Liver (tissue), 9 donors: ENCODE results near the gene HRH3. TPM values are rescaled to one million over a fixed set of nuclear protein-coding genes. Genes with fewer than 3 reads are reported as not detected.

Experiments used
- DNase-seq: peaks from one replicate; pipeline ENCODE4 v3.0.0-alpha.2; 2017; ENCODE audit warnings: low spot score
- H3K27ac ChIP-seq, 2 donors: one replicate each; pipeline ENCODE4 v1.7.0; 2013; ENCODE audit warnings: inconsistent platforms in 2 of 2, low read length in 2 of 2, control low read depth in 1 of 2, low read depth in 1 of 2, mild to moderate bottlenecking in 1 of 2
- H3K27me3 ChIP-seq, 4 donors: one replicate each; pipeline versions ENCODE4 v1.6.1 to v1.7.0; 2013; ENCODE audit warnings: low read length in 3 of 4, inconsistent platforms in 1 of 4, mild to moderate bottlenecking in 1 of 4, moderate library complexity in 1 of 4; ENCODE audit not compliant: control insufficient read depth in 4 of 4, insufficient read depth in 4 of 4
- H3K36me3 ChIP-seq, 4 donors: one replicate each; pipeline versions ENCODE4 v1.6.1 to v1.7.0; 2013; ENCODE audit warnings: low read length in 3 of 4, mild to moderate bottlenecking in 3 of 4, low read depth in 1 of 4, moderate library complexity in 1 of 4; ENCODE audit not compliant: control insufficient read depth in 4 of 4, insufficient read depth in 3 of 4
- H3K4me1 ChIP-seq, 4 donors: one replicate each; pipeline versions ENCODE4 v1.6.1 to v1.7.0; 2013; ENCODE audit warnings: low read length in 3 of 4, mild to moderate bottlenecking in 3 of 4, moderate library complexity in 1 of 4; ENCODE audit not compliant: control insufficient read depth in 4 of 4, insufficient read depth in 4 of 4
- H3K4me3 ChIP-seq, 3 donors: one replicate each; pipeline versions ENCODE4 v1.6.1 to v1.7.0; 2013; ENCODE audit warnings: low read length in 3 of 3, control low read depth in 1 of 3, low read depth in 1 of 3, mild to moderate bottlenecking in 1 of 3
- H3K9ac ChIP-seq, 2 donors: one replicate each; pipeline ENCODE4 v1.7.0; 2013; ENCODE audit warnings: low read length in 2 of 2, mild to moderate bottlenecking in 2 of 2, moderate library complexity in 2 of 2, control low read depth in 1 of 2, low read depth in 1 of 2
- H3K9me3 ChIP-seq, 4 donors: one replicate each; pipeline versions ENCODE4 v1.6.1 to v1.7.0; 2013; ENCODE audit warnings: low read length in 3 of 4; ENCODE audit not compliant: control insufficient read depth in 4 of 4
- EGR1 ChIP-seq, 2 donors: IDR thresholded peaks; 2 replicates each; pipeline ENCODE4 v1.6.1; 2016 to 2018; ENCODE audit warnings: antibody characterized with exemption in 2 of 2, low read depth in 2 of 2
- FOXA1 ChIP-seq: IDR thresholded peaks from 2 replicates; pipeline ENCODE4 v1.6.1; 2016; ENCODE audit warnings: antibody characterized with exemption
- GABPA ChIP-seq, 2 donors: IDR thresholded peaks in 1 of 2; conservative IDR thresholded peaks in 1 of 2; 2 replicates each; pipeline ENCODE4 v1.6.1; 2016; ENCODE audit warnings: antibody characterized with exemption in 2 of 2, mild to moderate bottlenecking in 1 of 2, moderate library complexity in 1 of 2
- HNF4A ChIP-seq, 2 donors: conservative IDR thresholded peaks; 2 replicates each; pipeline ENCODE4 v1.6.1; 2016; ENCODE audit warnings: antibody characterized with exemption in 2 of 2, mild to moderate bottlenecking in 2 of 2
- HNF4G ChIP-seq: IDR thresholded peaks from 2 replicates; pipeline ENCODE4 v1.6.1; 2016; ENCODE audit warnings: antibody characterized with exemption
- JUND ChIP-seq, 2 donors: IDR thresholded peaks; 2 replicates each; pipeline ENCODE4 v1.6.1; 2016; ENCODE audit warnings: antibody characterized with exemption in 2 of 2
- NR2F2 ChIP-seq: IDR thresholded peaks from 2 replicates; pipeline ENCODE4 v1.6.1; 2016; ENCODE audit warnings: antibody characterized with exemption
- RAD21 ChIP-seq, 2 donors: IDR thresholded peaks; 2 replicates each; pipeline ENCODE4 v1.6.1; 2016; ENCODE audit warnings: antibody characterized with exemption in 2 of 2, mild to moderate bottlenecking in 2 of 2
- RXRA ChIP-seq, 2 donors: IDR thresholded peaks; 2 replicates each; pipeline ENCODE4 v1.6.1; 2017 to 2018; ENCODE audit warnings: antibody characterized with exemption in 2 of 2, mild to moderate bottlenecking in 1 of 2
- SP1 ChIP-seq: IDR thresholded peaks from 2 replicates; pipeline ENCODE4 v1.6.1; 2018; ENCODE audit warnings: antibody characterized with exemption, mild to moderate bottlenecking
- TAF1 ChIP-seq: conservative IDR thresholded peaks from 2 replicates; pipeline ENCODE4 v1.6.1; 2016; ENCODE audit warnings: antibody characterized with exemption, mild to moderate bottlenecking
- YY1 ChIP-seq: IDR thresholded peaks from 2 replicates; pipeline ENCODE4 v1.6.1; 2016; ENCODE audit warnings: antibody characterized with exemption, mild to moderate bottlenecking
- WGBS: extraction: QIAGEN DNeasy Blood & Tissue Kit; methylation state at CpG from one replicate; pipeline ENCODE4 v1.1.7; 2013; 5-methylcytosine and 5-hydroxymethylcytosine counted together
- polyA plus RNA-seq, 2 donors: library from polyadenylated mRNA; stranded (reverse) in 1 of 2; unstranded in 1 of 2; fragments of 200-250 nt in 1 of 2; fragments of >200 nt in 1 of 2; fragmentation: Nextera tagmentation in 1 of 2; extraction: Ambion mirVana in 1 of 2; gene quantifications; one replicate each; pipeline versions ENCODE4 v1.2.1 to v1.2.3, GENCODE V29; 2013 to 2015
- total RNA-seq, 2 donors: library from RNA; depleted of rRNA; stranded (reverse); fragments of >200 nt; gene quantifications; one replicate each; pipeline ENCODE4 v1.2.3, GENCODE V29; 2014
- TF ChIP-seq, protein P1 (sequence below): IDR thresholded peaks from 2 replicates; pipeline ENCODE4 v1.6.1; 2016; ENCODE audit warnings: antibody characterized with exemption, mild to moderate bottlenecking
- TF ChIP-seq, protein P2 (sequence below): IDR thresholded peaks from 2 replicates; pipeline ENCODE4 v1.6.1; 2016; ENCODE audit warnings: antibody characterized with exemption
- TF ChIP-seq, protein P3 (sequence below): IDR thresholded peaks from 2 replicates; pipeline ENCODE4 v1.6.1; 2016; ENCODE audit warnings: antibody characterized with exemption
- TF ChIP-seq, protein P4 (sequence below): fragments of 150-350 bp; IDR thresholded peaks from 2 replicates; pipeline ENCODE4 v1.5.1; 2017; ENCODE audit warnings: improper control_type of control experiment, low read depth, low read length; ENCODE audit not compliant: missing input control
- donor health status: healthy.
- donor health status: healthy.
- donor health status: healthy.
- donor health status: healthy.
- donor health status: healthy.

Gene HRH3
- total and polyA plus RNA-seq, 4 donors, result not detected

DNA sequence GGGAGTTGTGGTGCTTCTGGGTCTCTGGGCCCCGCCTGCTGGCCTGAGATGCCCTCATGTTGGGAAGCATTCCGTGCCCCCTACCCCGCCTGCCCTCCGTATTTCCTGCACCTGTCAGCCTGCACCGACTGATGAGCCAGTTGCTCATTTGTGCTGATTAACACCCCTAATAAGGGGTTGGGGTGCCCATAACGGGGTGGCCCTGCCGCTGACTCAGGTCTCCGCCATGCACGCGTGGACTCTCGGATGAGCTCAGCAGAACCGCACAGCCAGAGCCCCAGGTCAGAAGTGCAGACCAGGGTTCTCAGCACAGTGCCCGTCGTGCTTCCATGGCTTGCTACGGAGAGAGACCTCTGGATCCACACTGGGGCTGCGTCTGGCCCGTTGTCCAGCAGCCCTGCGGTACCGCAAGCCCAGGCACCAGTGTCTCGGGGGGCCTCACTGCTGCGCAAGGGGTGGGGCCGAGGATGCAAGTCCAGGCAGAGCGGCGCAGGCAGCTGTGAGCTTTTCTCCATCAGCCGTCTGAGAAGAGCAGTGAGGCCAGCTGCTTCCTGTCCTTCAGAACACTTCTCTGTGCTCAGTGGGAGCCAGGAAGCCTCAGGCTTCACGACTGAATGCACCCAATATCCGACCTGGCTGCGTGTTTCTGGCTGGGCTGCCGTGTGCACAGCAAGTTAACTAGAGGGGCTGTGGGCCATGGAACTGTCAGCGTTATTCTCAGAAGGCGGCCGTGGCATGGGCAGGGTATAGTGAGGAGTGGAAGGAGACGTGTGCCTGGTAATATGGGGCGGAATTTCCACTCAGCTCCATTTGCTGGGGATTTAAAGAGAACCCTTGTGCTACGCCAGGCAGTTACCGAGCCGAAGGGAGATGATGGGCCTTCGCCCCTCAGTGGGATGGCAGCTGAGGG is 18.6 kb downstream of the HRH3 start (continued):
- TF ChIP-seq HNF4G (no peak), TAF1 (no peak), EGR1 (IDR thresholded peaks at IDR 0.05; ENCODE audit: low read depth in 2 of 2) (no peak), NR2F2 (no peak), FOXA1 (no peak)
- TF ChIP-seq, protein P1, sequence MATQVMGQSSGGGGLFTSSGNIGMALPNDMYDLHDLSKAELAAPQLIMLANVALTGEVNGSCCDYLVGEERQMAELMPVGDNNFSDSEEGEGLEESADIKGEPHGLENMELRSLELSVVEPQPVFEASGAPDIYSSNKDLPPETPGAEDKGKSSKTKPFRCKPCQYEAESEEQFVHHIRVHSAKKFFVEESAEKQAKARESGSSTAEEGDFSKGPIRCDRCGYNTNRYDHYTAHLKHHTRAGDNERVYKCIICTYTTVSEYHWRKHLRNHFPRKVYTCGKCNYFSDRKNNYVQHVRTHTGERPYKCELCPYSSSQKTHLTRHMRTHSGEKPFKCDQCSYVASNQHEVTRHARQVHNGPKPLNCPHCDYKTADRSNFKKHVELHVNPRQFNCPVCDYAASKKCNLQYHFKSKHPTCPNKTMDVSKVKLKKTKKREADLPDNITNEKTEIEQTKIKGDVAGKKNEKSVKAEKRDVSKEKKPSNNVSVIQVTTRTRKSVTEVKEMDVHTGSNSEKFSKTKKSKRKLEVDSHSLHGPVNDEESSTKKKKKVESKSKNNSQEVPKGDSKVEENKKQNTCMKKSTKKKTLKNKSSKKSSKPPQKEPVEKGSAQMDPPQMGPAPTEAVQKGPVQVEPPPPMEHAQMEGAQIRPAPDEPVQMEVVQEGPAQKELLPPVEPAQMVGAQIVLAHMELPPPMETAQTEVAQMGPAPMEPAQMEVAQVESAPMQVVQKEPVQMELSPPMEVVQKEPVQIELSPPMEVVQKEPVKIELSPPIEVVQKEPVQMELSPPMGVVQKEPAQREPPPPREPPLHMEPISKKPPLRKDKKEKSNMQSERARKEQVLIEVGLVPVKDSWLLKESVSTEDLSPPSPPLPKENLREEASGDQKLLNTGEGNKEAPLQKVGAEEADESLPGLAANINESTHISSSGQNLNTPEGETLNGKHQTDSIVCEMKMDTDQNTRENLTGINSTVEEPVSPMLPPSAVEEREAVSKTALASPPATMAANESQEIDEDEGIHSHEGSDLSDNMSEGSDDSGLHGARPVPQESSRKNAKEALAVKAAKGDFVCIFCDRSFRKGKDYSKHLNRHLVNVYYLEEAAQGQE, result no peak

DNA sequence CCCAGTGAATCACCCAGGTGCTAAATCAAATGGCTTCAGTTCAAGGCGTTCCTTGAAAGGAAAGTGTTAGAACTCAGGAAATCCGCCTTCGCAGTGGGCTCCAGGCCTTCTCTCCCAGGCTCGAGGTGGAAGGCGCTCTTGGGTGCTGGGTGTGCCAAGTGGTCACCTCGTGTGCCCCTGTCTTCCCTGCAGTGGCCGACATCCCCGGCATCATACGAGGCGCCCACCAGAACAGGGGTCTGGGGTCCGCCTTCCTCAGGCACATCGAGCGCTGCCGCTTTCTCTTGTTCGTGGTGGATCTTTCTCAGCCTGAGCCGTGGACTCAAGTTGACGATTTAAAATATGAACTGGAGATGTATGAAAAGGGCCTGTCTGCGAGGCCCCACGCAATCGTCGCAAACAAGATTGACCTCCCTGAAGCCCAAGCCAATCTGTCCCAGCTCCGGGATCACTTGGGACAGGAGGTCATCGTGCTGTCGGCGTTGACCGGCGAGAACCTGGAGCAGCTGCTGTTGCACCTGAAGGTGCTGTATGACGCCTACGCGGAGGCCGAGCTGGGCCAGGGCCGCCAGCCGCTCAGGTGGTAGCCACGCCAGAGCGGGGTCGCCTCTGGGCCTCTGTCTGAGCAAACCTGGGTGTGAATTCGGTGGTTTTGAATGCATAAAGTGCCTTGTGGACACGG is 19.4 kb downstream of the HRH3 start:
- no peak for TF ChIP-seq GABPA (IDR thresholded peaks at IDR 0.05 in 1 of 2, conservative IDR thresholded peaks at IDR 0.05 in 1 of 2)
- TF ChIP-seq JUND (IDR thresholded peaks at IDR 0.05), result no peak
- no peak for TF ChIP-seq EGR1 (IDR thresholded peaks at IDR 0.05; ENCODE audit: low read depth in 2 of 2)
- TF ChIP-seq HNF4A (conservative IDR thresholded peaks at IDR 0.05), result no peak
- TF ChIP-seq, protein P2, sequence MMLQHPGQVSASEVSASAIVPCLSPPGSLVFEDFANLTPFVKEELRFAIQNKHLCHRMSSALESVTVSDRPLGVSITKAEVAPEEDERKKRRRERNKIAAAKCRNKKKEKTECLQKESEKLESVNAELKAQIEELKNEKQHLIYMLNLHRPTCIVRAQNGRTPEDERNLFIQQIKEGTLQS, result no peak
- TF ChIP-seq RXRA (IDR thresholded peaks at IDR 0.05), result no peak
- no peak for TF ChIP-seq YY1
- TF ChIP-seq, protein P3, sequence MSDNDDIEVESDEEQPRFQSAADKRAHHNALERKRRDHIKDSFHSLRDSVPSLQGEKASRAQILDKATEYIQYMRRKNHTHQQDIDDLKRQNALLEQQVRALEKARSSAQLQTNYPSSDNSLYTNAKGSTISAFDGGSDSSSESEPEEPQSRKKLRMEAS, result no peak
- TF ChIP-seq RAD21 (IDR thresholded peaks at IDR 0.05), result no peak
- TF ChIP-seq HNF4G, result no peak
- TF ChIP-seq SP1, result no peak
- TF ChIP-seq, protein P4, sequence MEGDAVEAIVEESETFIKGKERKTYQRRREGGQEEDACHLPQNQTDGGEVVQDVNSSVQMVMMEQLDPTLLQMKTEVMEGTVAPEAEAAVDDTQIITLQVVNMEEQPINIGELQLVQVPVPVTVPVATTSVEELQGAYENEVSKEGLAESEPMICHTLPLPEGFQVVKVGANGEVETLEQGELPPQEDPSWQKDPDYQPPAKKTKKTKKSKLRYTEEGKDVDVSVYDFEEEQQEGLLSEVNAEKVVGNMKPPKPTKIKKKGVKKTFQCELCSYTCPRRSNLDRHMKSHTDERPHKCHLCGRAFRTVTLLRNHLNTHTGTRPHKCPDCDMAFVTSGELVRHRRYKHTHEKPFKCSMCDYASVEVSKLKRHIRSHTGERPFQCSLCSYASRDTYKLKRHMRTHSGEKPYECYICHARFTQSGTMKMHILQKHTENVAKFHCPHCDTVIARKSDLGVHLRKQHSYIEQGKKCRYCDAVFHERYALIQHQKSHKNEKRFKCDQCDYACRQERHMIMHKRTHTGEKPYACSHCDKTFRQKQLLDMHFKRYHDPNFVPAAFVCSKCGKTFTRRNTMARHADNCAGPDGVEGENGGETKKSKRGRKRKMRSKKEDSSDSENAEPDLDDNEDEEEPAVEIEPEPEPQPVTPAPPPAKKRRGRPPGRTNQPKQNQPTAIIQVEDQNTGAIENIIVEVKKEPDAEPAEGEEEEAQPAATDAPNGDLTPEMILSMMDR, result no peak
- no peak for TF ChIP-seq FOXA1
- TF ChIP-seq TAF1, result no peak
- no peak for TF ChIP-seq NR2F2
- TF ChIP-seq, protein P1, result no peak
- WGBS, result 97% methylated on average over 38 of the region's 38 CpGs
- H3K36me3 ChIP-seq, result peaks cover 18 to 56% (median 34%) of the 10 kb centered on the region in 4 donors
- H3K4me3 ChIP-seq, result no peak overlapping the region
- H3K27me3 ChIP-seq, result no peaks in the 10 kb centered on the region
- H3K9me3 ChIP-seq, result no peaks in the 10 kb centered on the region
- no peak overlapping the region for H3K27ac ChIP-seq
- DNase-seq, result no peak
- no peaks in the 10 kb centered on the region for H3K4me1 ChIP-seq
- no peak overlapping the region for H3K9ac ChIP-seq
